NCI-H2107 (cell line): ENCODE data around the gene TENM3.
"Not testable (repeated sequence)": the region's sequence is repeated elsewhere in the genome, so short reads cannot be mapped to it uniquely, and the experiment has no call there.

Source experiments
- DNase-seq: peaks from one replicate; lab custom pipeline; 2025; lab: John Stamatoyannopoulos, UW

TENM3 gene

DNA sequence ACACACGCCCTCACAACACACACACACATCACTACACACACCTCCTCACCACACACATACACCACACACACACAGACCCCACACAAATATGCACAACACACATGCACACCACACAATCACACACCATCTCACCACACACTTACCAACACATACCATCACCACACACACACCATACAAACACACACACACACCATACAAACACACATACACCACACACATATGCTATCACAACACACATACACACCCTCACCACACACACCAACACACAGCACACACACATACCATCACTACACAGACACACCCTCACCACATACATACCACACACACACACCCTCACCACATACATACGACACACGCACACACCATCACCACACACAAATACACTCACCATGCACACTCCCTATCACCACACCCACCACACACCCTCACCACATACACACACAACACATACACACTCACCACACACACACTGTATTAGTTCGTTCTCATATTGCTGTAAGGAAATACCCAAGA, 567.0 kb downstream of the TENM3 start:
- no peak for DNase-seq

DNA sequence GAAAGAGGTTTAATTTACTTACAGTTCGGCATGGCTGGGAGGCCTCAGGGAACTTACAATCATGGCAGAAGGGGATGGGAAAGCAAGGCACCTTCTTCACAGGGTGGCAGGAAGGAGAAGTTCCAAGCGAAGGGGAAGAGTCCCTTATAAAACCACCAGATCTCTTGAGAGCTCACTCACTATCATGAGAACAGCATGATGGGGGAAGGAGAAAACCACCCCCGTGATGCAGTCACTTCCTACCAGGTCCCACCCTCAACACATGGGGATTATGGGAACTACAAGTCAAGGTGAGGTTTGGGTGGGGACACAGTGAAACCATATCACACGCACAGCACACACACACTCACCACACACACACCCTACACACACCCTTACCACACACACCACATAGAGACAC, 569.7 kb downstream of the TENM3 start:
- DNase-seq: no peak

DNA sequence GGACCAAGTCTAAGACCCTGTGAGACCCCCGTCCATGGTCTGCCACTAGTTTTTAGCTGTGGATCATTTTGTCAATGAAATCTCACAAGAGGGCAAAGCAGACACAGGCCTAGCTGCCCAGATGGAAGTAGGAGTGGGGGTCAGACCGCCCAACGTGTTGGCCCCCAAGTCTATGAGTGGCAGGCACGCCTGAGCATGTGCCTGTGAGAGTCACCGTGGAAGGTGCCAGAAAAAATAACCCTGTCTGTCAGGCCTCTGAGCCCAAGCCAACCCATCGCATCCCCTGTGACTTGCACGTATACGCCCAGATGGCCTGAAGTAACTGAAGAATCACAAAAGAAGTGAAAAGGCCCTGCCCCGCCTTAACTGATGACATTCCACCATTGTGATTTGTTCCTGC, 570.9 kb downstream of the TENM3 start:
- DNase-seq: not testable (repeated sequence)

DNA sequence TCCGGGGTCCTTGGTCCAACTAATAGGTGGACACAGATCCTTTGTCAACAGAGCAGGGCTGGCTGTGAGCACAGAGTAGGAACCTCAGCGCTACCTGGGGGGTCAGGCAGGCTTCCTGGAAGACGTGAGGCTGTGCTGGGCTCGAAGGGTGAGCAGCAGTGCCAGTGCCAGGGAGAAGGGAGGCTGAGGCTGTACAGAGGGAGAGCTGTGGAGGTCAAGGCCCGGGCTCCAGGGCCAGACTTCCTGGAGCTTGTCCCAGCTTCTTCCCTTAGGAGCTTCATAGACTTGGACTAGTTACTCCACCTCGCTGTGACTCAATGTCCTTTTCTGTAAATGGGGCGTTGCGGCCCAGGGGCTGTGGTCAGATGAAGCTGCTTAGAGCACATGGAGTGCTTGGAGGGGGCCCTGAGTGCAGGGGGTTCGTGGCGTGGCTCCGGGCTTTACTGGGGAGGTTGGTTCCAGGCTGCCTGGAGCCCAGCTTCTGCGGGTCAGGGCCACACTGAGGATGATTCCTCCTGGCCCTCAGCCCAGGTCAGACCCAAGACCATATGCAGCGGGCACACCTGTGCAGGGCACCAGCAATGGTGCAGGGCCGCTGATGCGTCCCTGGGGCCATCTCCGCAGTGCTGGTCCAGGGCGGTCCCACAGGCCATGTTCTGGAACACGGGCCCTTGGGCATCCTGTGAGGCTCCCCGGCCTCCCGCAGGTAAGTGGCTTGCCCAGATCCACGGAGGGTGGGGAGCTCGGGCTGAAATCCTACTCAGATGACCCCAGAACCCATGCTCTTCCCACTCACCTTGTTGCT, 575.9 kb downstream of the TENM3 start:
- no peak for DNase-seq

DNA sequence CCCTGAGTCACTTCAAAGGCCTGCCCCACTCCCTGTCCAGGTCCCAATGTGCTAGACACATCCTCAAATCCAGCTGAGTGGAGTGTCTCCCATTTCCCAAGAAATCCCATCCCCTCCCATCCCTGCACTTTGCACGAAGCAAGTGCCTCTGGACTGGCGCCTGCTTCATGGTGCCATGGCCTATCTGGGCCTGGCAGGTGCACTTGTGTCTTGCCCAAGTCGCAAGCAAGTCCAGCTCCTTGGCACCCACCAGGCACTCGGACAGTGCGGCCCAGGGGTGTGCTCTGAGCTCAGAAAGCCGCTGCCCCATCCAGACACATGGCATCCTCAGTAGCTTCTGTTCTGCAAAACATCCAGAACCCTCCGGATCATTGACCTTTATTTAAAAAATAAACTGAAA, 576.5 kb downstream of the TENM3 start:
- no peak for DNase-seq

DNA sequence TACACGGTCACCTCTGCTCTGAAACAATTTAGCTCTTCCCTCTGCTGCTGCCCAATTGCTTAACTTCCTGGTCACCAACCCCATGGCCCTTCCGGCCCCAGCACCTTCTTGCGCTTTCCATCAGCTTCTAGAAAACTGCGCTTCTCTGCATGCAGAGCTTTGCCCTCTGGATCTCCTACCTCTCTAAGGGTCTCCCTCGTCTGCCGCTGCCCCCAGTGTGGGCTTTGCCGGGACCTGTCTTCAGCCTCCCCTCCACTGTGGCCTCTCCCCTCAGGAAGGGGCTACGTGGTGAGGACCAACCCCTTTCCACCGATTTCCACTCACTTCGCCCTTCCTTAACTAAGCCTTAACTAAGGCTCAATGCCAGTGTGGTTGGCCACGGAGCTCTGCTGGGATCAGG, 579.4 kb downstream of the TENM3 start:
- no peak for DNase-seq

DNA sequence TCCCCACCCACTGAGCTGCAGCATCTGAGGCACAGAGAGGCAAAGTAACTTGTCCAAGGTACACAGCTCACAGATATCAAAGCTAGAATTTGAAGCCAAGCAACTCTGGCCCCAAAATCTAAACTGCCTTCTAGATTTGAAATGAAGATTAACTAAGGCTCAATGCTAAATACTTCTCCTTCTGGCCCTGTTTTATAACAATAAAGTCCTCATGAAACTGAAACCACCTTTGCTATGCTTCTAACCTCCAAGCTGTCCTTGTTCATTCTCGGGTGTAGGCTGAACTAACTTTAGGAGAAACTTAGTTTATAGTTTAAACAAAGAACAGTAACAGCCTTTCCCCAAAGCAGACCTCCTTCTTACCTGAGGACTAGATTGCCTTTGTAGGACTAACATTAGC, 580.4 kb downstream of the TENM3 start:
- no peak for DNase-seq

DNA sequence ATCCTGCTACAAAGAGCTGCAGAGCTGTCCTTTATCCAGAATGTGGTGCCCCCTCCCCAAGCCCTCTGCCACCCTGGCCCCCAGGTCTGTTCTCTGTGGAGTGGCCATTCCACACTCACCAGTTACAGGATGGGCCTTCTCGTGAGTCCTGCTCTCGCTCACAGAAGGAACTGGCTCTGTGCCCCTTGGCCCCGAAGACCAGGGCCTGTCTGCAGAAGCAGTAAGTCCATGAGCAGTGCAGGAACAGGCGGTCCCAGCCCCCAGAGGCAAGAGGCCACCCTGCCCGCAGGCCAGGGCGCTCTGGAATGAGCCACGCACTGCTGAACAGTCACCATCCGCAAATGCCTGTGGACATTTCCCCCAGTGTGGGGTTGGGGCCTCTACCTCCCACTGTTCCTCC, 581.8 kb downstream of the TENM3 start:
- DNase-seq: no peak

DNA sequence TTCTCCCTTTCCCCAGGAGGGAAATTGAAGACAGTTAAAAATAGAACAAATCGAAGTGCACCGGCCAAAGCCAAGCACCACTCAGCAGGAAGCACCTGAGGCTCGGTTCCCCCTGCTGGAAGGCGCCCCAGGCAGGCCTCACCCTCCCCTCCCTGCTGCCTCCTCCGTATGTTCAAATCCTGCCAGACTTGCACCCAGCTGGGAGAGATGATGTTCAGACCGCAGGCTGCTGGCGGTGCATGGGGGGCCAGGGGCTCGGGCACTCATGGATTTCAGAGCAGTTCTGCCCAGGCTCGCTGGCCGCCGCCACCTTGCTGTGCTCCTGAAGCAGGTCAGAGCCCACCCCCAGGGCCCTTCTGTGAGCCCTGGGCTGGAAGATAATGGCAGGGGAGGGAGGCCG, 582.6 kb downstream of the TENM3 start:
- no peak for DNase-seq

DNA sequence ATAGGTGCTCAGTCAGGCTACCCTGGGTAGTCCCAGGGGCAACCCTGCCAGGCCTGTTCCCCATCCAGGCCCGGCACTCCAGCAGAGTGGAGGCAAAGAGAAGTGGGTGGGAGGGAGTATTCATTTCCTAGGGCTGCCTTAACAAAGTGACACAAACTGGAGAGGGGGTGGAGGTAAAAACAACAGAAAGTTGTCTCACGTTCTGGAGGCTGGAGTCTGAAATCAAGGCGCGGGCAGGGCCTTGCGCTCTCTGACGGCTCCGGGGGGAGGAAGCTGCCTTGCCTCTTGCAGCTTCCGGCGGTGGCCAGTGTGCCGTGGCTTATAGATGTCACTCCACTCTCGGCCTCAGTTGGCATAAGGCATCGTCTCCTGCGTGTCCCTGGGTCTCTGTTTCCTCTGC, 583.2 kb downstream of the TENM3 start:
- no peak for DNase-seq

DNA sequence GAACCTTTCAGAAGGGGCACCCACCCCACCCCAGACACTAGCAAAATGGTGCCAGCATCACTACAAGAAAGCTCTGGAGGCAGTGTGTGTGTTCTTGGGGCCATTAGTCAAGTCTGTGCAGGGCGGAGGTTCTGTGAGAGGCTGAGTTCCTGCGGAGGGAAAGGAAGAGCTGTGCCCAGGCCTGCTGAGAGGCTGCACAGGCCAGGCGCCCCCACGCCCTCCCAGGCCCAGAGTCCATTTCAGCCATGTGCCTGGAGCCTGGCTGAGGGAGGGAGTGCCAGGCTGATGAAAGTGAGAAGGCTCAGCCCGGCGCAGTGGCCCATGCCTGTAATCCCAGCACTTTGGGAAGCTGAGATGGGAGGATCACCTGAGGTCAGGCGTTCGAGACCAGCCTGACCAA, 584.0 kb downstream of the TENM3 start:
- DNase-seq: no peak

DNA sequence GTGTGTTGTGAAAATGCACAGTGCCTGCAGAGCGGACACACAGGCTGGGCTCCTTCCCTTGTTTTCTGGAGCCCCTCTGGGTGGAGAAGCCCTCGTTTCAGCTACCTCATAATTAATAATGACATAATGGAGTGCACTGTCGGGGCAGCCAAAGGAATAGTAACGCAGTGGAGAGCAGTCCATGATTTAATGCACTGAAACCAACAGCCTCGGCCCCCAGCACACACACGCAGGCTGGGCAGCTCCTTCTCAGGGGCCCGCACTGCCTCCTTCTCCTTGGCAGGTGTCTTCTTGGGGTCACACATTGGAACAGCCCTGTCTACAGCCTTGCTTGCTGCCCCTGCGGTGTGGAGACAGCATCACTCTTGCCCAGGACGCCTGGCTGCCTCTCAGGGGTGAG, 584.8 kb downstream of the TENM3 start:
- no peak for DNase-seq

DNA sequence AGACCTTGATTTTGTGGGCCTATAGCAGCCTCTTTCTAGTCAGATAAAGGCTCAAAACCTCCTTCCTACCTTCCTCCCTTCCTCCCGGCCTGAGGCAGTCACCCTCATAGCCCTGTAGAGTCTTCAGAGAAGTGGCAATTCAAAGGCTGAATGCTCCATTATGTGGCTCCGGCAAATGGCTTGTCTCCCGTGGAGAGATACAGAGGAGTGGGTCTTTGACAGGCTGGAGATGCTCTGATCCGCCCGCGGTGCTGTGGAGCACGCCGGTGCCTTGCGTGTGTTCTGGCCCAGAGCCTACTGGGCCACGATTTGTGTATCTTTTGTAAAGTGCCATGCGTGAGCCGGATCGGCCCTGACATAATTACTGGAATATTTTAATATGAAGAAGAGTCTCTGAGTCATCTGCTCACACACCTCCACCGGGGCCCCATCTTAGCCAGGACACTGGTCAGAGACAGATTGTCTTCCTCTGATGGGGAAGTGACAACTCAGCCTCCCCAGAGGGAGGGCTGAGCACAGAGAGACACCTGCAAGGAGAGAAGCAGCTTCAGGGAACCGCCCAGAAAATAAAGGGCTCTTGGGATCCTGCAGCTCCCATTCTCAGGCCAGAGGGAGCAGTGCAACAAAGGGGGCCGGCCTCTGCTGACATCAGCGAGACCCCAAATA, 585.3 kb downstream of the TENM3 start:
- DNase-seq: no peak

DNA sequence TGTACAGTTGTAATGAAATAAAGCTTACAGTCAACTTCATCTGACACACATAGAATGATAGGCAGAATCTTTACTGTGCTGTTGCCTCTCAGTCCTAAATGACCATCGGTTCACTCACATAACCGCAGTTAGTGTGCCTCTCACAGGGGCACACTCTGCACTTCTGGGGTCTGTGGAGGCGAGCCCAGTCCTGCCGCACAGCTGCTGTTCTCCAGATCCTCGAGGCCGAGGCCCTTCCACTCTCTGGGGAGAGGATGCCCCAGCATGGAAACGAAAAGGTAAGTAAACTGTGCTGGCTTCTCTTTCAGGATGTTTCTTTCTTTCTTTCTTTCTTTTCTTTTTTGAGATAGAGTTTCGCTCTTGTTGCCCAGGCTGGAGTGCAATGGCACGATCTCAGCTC, 586.0 kb downstream of the TENM3 start:
- no peak for DNase-seq

DNA sequence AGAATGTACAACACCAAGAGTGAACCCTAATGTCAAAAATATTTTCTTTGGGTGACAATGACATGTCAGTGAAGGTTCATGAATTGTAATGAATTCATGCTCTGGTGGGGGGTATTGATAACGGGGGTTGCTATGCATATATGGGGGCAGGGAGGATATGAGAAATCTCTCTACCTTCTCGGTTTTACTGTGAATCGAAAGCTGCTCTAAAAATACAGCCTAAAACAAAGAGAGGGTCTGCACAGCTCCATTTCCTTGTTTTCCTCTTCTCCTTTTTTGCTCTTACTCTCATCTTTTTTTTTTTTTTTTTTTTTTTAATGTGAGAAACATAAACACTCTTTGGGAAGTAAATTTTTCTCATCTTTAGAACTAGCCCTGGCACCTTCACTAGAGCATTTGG, 588.2 kb downstream of the TENM3 start:
- DNase-seq: no peak

DNA sequence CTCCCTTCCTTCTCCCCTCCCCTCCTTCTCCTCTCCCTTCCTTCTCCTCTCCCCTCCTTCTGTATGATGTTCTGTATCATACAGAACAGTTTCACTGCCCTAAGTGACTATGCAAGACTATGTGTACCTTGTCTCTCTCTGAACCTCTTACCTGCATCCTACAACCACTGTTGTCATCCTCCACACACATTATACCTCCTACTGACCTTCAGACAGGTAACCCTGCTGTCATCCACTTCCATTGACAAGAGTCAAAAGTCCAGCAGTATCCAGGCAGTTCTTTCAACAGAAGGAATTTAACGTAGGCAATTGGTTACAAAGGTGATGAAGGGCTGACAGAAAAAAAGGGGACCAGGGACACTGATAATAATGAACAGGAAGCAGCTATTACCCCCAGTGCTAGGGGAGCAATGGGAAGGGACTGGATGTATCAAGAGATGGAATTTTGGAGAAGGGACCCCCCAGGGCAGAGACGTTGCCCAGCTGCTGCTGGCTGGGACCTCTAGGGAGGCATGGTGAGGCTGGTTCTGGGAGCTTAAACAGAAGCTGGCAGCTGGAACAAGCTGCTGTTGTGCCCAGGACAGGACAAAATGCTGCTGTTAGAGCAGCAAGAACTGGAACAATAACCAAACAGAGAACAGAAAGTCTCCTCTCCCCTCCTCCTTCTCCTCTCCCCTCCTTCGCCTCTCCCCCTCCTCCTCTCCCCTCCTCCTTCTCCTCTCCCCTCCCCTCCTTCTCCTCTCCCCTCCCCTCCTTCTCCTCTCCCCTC, 589.3 kb downstream of the TENM3 start:
- no peak for DNase-seq

DNA sequence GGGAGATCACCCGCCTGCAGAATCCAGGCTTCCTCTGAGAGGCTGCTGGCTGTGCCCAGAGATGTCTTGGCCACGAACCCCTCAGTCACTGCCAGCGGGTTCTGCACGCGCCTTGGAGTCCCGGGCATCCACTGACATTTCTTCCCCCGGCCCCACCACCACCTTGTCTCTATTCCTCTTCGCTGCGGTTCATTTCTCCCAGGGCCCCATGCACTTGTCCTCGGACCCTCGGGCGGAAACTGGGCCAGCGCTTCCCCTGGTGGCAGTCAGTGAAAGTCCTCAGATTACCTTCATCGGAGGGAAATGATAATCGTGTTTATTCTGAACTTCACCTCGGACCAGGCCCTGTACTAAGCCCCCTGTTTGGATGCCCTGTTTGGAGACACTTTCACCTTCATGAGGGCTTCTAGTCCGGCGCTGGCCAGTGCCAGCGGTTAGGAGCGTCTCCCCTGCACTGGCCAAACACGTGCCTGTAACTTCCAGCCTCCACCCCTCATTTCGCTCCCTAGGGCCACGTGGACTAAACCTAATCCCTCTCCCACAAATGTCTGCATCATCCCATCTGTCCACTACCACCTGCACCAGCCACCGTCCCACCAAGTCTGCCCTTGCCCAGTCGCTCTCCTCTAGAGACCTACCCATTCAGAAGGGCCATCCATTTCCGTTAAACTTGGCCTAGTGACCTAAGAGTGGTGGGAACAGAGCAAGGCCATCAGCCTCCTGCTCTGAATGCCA, 592.0 kb downstream of the TENM3 start:
- no peak for DNase-seq

DNA sequence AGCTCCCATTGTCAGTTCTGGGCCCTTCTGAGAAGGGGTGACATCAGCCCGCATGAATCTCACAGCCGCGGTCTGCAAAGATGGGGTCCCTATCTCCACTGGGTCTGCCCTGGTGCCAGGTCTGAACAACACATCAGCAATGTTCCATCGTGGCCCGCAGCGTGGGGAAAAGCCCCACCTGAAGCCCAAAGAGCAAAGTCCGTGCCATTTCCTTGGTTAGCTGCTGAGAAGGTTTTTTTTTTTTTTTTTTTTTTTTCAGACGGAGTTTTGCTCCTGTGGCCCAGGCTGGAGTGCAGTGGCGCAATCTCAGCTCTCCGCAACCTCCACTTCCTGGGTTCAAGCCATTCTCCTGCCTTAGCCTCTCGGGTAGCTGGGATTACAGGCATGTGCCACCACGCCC, 594.6 kb downstream of the TENM3 start:
- DNase-seq: no peak

DNA sequence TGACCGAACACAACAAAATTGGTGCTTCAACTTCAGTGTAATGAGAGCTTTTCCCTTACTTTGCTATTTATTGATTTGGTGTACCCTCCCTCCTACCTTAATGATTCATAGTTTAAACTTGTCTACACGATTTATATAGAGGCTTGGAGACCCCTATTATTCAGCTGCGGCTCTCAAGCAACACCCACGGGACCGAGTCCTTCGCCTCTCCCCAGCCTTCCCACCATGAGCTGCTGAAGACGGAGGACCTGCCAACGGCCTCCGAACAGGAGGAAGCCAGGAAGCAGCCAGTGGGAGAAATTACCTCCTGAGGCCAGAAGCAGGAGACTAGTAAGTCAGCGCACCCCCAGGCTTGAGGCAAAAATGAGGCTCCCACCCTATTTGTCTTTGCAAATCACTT, 595.3 kb downstream of the TENM3 start:
- no peak for DNase-seq

DNA sequence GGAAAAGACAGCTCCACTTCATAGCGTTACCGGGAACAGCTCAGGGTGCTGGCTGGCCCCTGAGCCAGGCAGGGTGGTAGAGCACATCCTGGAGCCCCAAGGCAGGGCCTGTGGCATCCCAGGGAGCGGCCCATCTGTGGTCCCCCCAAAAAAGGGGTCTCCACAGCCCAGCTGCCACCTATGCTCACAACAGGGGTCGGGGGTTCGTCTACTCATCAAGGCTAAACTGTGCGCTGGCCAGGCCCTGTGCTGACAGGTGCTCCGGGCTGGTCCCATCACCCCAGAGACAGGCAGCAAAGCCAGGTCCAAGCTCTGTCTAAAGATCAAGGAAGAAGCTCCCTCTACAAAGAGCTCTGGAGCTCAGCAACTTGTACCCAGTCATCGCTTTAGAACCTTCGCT, 596.1 kb downstream of the TENM3 start:
- no peak for DNase-seq

DNA sequence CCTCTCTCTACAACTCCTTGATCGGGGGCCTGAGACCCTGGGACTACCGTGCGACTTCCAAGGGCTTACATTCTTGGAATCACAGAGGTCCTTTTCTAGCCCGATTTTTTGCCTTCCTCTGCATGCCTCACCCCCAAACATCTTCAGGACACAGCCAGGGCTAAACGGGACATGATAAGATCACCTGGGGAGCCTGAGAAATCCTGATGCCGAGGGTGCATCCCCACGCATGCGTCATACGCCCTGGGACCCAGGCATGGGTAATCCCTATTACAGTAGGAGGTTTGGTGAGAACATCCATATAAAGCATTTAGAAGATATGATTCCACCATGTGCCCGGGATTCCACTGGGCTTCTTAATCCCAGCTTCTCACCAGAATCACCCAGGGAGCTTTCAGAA, 596.9 kb downstream of the TENM3 start:
- no peak for DNase-seq

DNA sequence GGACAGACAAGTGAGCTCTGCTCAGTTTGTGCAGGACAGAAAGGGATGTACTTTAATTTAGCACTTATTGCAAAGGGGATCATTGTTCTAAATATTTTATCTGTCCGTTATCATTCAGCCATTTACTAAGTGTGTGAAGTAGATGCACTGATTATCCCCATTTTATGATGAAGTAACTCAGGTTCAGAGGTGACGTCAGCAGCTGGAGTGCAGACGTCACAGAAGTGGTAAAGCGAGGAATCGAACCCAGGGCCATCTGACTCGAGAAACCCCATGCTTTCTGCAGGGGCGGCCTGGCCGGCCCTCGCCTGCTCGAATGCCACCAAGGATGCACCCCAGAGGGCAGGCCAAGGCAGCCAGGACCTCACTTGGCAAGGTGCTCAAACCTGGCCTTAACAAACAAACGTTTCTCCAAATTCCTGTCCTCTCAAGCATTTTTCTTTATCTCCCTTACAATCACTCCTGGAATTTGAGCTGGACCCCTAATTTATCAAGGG, 599.0 kb downstream of the TENM3 start:
- DNase-seq: no peak
